Transverse colon (tissue), 4 donors: Measurements from ENCODE around the gene H6PD. TPM values are rescaled to one million over a fixed set of nuclear protein-coding genes. Genes with fewer than 3 reads are reported as not detected.

Experiments
- DNase-seq: peaks from one replicate; pipeline ENCODE4 v3.0.0-alpha.2; 2019
- H3K27ac ChIP-seq, 4 donors: fragments of 200-600 bp; sonication (generic); 2 replicates each; pipeline ENCODE4 v1.5.1; 2016 to 2018; ENCODE audit warnings: inconsistent platforms in 4 of 4
- H3K27me3 ChIP-seq: fragments of 200-600 bp; sonication (generic); 2 replicates; pipeline ENCODE4 v1.5.1; 2017; ENCODE audit warnings: inconsistent platforms
- H3K36me3 ChIP-seq, 4 donors: fragments of 200-600 bp; sonication (generic); 2 replicates each; pipeline ENCODE4 v1.5.1; 2017 to 2019; ENCODE audit warnings: inconsistent platforms in 4 of 4
- H3K4me1 ChIP-seq, 4 donors: fragments of 200-600 bp; sonication (generic); 2 replicates each; pipeline ENCODE4 v1.5.1; 2017 to 2020; ENCODE audit warnings: inconsistent platforms in 4 of 4
- H3K4me3 ChIP-seq, 4 donors: fragments of 200-600 bp; sonication (generic); 1 replicate in 1 of 4; 2 replicates in 3 of 4; pipeline versions ENCODE4 v1.5.1 to v1.6.1; 2017 to 2019; ENCODE audit warnings: inconsistent platforms in 4 of 4
- H3K9me3 ChIP-seq, 2 donors: fragments of 200-600 bp; sonication (generic); 2 replicates each; pipeline ENCODE4 v1.5.1; 2017 to 2019; ENCODE audit warnings: inconsistent platforms in 2 of 2
- EP300 ChIP-seq: sonication (generic); formaldehyde crosslinking; IDR thresholded peaks from one replicate; pipeline ENCODE4 v1.6.1; 2017; ENCODE audit warnings: antibody characterized with exemption, low read depth
- POLR2A ChIP-seq: fragments of 450-650 bp; IDR thresholded peaks from one replicate; pipeline ENCODE4 v1.6.1; 2016; ENCODE audit warnings: antibody characterized with exemption, mild to moderate bottlenecking, moderate library complexity
- POLR2AphosphoS5 ChIP-seq, 3 donors: sonication (generic); formaldehyde crosslinking; IDR thresholded peaks; one replicate each; pipeline ENCODE4 v1.6.1; 2016; ENCODE audit warnings: antibody characterized with exemption in 3 of 3
- WGBS, 2 donors: methylation state at CpG; one replicate each; pipeline ENCODE4 v1.1.5; 2018; ENCODE audit warnings: low coverage in 1 of 2; 5-methylcytosine and 5-hydroxymethylcytosine counted together
- in situ Hi-C, 4 donors: fragments of 200-750 bp; cut with MboI; loops; one replicate each; pipeline versions ENCODE4 v1.15.0 to v1.15.1; 2017; ENCODE audit warnings: low sequenced_read_pairs in 3 of 4, low pct_ligation_motif_present in 1 of 4, low pct_unique_long_range_greater_than_20kb in 1 of 4
- intact Hi-C: fragments of 100-400 bp; cut with DNase I; formaldehyde crosslinking; loops from one replicate; pipeline ENCODE4 v1.15.1; 2023; ENCODE audit warnings: low total_unique reads
- total RNA-seq, 4 donors: library from RNA; depleted of rRNA; stranded (reverse); fragments of >200 nt; gene quantifications; one replicate each; pipeline ENCODE4 v1.1.0, GENCODE V29; 2016
- TF ChIP-seq, protein P1 (sequence below), 5 experiments: fragments of 200-600 bp in 3 of 5; fragments of 450-650 bp in 2 of 5; sonication (generic) in 3 of 5; IDR thresholded peaks; 1 replicate in 2 of 5; 2 replicates in 3 of 5; pipeline ENCODE4 v1.5.1; 2016 to 2017; ENCODE audit warnings: antibody characterized with exemption in 5 of 5, inconsistent platforms in 3 of 5, mild to moderate bottlenecking in 2 of 5, moderate library complexity in 1 of 5

Gene H6PD
- total RNA-seq, 4 donors from 2014 or later = 24.1 to 49.4 (median 26.7) TPM

DNA sequence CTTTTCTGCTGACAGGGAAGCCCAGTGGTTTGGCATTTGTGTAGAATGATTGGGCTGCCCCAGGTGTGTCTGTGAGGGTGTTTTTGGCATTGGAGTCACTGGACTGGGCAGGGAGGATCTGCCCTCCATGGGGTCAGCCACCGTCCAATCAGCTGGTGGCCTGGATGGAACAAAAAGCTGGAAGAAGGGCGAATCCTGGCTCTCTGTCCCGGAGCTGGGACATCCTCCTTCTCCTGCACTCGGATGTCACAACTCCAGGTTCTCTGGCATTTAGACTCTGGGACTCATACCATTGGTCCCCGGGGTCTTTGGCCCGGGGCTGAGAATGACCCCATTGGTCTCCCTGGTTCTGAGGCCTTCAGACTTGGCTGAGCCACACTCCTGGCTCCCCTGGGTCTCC lies 69.3 kb downstream of the H6PD start:
- 89% methylated on average over 6 of the region's 6 CpGs; no CpG with 5 or more reads in 1 of the 2 donors for WGBS, 2 donors
- H3K27ac ChIP-seq = peak overlapping the region in 2 of 4 donors; percentile 49 to 63
- intact Hi-C loops = no loop called here

DNA sequence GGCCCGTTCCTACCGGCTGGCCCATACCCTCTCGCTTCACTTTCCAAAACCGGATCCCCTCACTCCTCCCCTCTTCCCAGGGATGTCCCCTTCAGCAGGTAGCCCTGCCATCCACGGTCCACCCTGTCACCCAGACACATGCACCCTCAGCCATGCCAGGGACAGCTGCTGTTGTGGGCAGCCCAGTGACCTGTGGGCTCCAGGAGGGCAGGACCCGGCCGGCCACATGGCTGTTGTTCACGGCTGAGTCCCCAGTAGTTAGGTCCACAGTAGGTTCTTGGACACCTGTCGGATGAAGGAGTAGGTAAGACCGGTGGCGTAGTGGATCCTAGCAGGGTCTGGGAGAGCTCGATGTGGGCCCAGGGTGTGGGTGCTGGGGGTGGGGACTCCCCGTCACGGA lies 70.6 kb downstream of the H6PD start:
- 87 to 95% methylated on average over 4 to 14 of the region's 14 CpGs for WGBS, 2 donors
- Histone ChIP-seq H3K36me3 (no peaks in the 10 kb centered on the region), H3K4me3 (no peak overlapping the region), H3K9me3 (no peaks in the 10 kb centered on the region), H3K4me1 (peaks cover 28 to 36% (median 32%) of the 10 kb centered on the region in 4 donors), H3K27me3 (no peaks in the 10 kb centered on the region), H3K27ac (no peak overlapping the region)
- TF ChIP-seq POLR2AphosphoS5 (IDR thresholded peaks at IDR 0.05) (no peak), EP300 (no peak), POLR2A (no peak)
- TF ChIP-seq, protein P1, sequence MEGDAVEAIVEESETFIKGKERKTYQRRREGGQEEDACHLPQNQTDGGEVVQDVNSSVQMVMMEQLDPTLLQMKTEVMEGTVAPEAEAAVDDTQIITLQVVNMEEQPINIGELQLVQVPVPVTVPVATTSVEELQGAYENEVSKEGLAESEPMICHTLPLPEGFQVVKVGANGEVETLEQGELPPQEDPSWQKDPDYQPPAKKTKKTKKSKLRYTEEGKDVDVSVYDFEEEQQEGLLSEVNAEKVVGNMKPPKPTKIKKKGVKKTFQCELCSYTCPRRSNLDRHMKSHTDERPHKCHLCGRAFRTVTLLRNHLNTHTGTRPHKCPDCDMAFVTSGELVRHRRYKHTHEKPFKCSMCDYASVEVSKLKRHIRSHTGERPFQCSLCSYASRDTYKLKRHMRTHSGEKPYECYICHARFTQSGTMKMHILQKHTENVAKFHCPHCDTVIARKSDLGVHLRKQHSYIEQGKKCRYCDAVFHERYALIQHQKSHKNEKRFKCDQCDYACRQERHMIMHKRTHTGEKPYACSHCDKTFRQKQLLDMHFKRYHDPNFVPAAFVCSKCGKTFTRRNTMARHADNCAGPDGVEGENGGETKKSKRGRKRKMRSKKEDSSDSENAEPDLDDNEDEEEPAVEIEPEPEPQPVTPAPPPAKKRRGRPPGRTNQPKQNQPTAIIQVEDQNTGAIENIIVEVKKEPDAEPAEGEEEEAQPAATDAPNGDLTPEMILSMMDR (IDR thresholded peaks at IDR 0.05) = no peak
- no peak for DNase-seq
- intact Hi-C loops = no loop called here
- in situ Hi-C loops = no loop called here

More for the DNA sequence above, 69.3 kb downstream of the H6PD start:
- TF ChIP-seq POLR2A (no peak), POLR2AphosphoS5 (IDR thresholded peaks at IDR 0.05) (no peak), EP300 (no peak)
- TF ChIP-seq, protein P1 (IDR thresholded peaks at IDR 0.05) = no peak
- H3K9me3 ChIP-seq = no peaks in the 10 kb centered on the region
- H3K27me3 ChIP-seq = no peaks in the 10 kb centered on the region
- H3K4me1 ChIP-seq = peaks cover 35 to 44% (median 39%) of the 10 kb centered on the region in 4 donors
- H3K36me3 ChIP-seq = no peaks in the 10 kb centered on the region
- in situ Hi-C loops = no loop called here
- no peak overlapping the region for H3K4me3 ChIP-seq
- DNase-seq = no peak

DNA sequence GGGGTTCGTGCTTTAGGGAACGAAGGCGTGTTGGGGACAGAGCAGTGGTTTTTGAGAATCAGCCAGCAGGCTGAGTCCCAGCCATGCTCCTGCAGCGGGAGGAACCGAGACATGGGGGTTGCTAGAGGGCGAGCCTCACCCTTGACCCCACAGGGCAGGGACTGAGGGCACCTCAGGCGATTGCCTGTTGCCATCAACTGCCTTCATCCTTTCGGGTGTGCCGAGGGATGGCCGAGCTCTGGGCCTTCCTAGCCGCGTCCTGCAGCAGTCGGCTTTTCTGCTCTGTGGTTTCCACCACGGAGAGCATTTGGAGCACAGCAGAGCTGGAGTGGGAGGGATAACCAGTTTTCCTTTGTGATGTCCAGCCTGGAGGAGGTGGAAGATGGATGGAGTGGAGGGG lies 71.4 kb downstream of the H6PD start:
- TF ChIP-seq EP300 (no peak), POLR2AphosphoS5 (IDR thresholded peaks at IDR 0.05) (no peak), POLR2A (no peak)
- in situ Hi-C loops (no loop called here), intact Hi-C loops (no loop called here)
- Histone ChIP-seq H3K4me3 (no peak overlapping the region), H3K27me3 (no peaks in the 10 kb centered on the region), H3K36me3 (no peaks in the 10 kb centered on the region), H3K9me3 (no peaks in the 10 kb centered on the region), H3K27ac (no peak overlapping the region), H3K4me1 (peaks cover 21 to 28% (median 25%) of the 10 kb centered on the region in 4 donors)
- 89% methylated on average over 14 of the region's 14 CpGs; no CpG with 5 or more reads in 1 of the 2 donors for WGBS, 2 donors
- DNase-seq = no peak

DNA sequence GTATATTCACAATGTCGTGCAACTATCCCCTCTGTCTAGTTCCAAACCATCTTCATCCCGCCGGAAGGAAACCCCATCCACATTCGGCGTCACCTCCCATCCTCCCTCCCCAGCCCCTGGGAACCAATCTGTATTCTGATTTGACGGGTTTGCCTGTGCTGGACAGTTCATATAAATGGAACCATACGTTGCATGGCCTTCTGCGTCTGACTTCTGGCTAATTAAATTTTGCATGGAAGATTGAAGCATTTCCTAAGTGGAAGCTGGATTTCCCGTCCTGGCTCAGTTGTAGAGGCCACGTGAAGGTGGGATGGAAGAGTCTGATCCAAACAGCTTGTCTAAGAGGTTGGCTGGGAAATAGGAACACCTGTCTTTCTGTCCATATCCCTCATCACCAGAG lies 72.7 kb downstream of the H6PD start:
- H3K9me3 ChIP-seq = no peaks in the 10 kb centered on the region
- no peaks in the 10 kb centered on the region for H3K27me3 ChIP-seq
- WGBS, 2 donors = 92% methylated on average over 10 of the region's 10 CpGs; no CpG with 5 or more reads in 1 of the 2 donors
- H3K36me3 ChIP-seq = no peaks in the 10 kb centered on the region
- in situ Hi-C loops (no loop called here), intact Hi-C loops (no loop called here)
- no peak overlapping the region for H3K4me3 ChIP-seq
- DNase-seq = no peak
- peaks cover 13 to 33% (median 16%) of the 10 kb centered on the region in 4 donors for H3K4me1 ChIP-seq
- no peak overlapping the region for H3K27ac ChIP-seq
- TF ChIP-seq POLR2AphosphoS5 (IDR thresholded peaks at IDR 0.05) = no peak
- no peak for TF ChIP-seq POLR2A
- TF ChIP-seq EP300 = no peak
- TF ChIP-seq, protein P1 (IDR thresholded peaks at IDR 0.05) = no peak

DNA sequence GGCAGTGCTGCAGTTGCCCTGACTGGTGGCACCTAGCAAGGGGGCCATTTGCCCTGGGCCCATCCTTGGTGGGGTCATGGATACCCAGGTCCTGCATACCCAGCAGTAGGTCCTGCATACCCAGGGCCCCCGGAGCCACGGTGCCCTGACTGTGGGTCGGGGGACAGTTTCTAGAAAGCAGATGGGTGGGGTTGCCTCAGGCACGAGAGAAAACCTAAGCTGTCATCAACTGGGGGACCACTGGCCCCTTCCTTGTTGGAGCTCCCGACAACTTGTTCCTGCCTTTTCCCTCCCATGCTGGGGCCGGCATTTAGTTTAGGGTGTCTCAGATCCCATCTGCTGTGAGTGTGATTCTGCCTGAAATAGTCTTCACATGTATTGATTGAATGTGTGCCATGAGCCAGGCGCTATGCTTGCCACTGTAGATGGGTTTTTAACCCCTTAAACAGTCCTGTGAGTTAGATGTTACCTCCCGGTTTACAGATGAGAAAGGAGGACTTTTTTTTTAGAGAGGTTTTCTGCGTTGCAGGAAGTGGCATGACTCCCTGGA lies 73.7 kb downstream of the H6PD start:
- H3K4me1 ChIP-seq = peaks cover 6 to 30% (median 8%) of the 10 kb centered on the region in 4 donors
- TF ChIP-seq EP300 (no peak), POLR2A (no peak), POLR2AphosphoS5 (IDR thresholded peaks at IDR 0.05) (no peak)
- TF ChIP-seq, protein P1 (IDR thresholded peaks at IDR 0.05) = no peak
- no peak overlapping the region for H3K4me3 ChIP-seq
- no peak for DNase-seq
- H3K27me3 ChIP-seq = no peaks in the 10 kb centered on the region
- 74% methylated on average over 7 of the region's 9 CpGs; no CpG with 5 or more reads in 1 of the 2 donors for WGBS, 2 donors
- in situ Hi-C loops = no loop called here
- intact Hi-C loops = no loop called here
- H3K27ac ChIP-seq = no peak overlapping the region
- no peaks in the 10 kb centered on the region for H3K9me3 ChIP-seq
- no peaks in the 10 kb centered on the region for H3K36me3 ChIP-seq
